Right atrium auricular region (tissue), 2 donors: Measurements from ENCODE around the gene MPPED2. TPM values are rescaled to one million over a fixed set of nuclear protein-coding genes. Genes with fewer than 3 reads are reported as not detected.

Experiments
- DNase-seq: peaks from one replicate; pipeline ENCODE4 v3.0.0-alpha.2; 2019; ENCODE audit warnings: low spot score
- H3K27ac ChIP-seq, 2 donors: fragments of 200-600 bp; sonication (generic); 1 replicate in 1 of 2; 2 replicates in 1 of 2; pipeline ENCODE4 v1.5.1; 2016 to 2019
- H3K27me3 ChIP-seq, 2 donors: fragments of 200-600 bp; sonication (generic); one replicate each; pipeline versions ENCODE4 v1.5.1 to v1.6.0; 2017 to 2019
- H3K36me3 ChIP-seq: fragments of 200-600 bp; sonication (generic); one replicate; pipeline ENCODE4 v1.5.1; 2016
- H3K4me1 ChIP-seq, 2 donors: fragments of 200-600 bp; sonication (generic); one replicate each; pipeline versions ENCODE4 v1.5.1 to v1.6.0; 2017 to 2019
- H3K4me3 ChIP-seq, 2 donors: fragments of 200-600 bp; sonication (generic); 1 replicate in 1 of 2; 2 replicates in 1 of 2; pipeline ENCODE4 v1.5.1; 2017 to 2019; ENCODE audit warnings: mild to moderate bottlenecking in 1 of 2, moderate library complexity in 1 of 2
- H3K9me3 ChIP-seq, 2 donors: fragments of 200-600 bp; sonication (generic); one replicate each; pipeline ENCODE4 v1.5.1; 2019
- CTCF ChIP-seq, 2 donors: fragments of 200-600 bp; sonication (generic); IDR thresholded peaks; one replicate each; pipeline ENCODE4 v1.5.1; 2019; ENCODE audit warnings: antibody characterized with exemption in 2 of 2
- total RNA-seq, 2 donors: library from RNA; depleted of rRNA; stranded (reverse); fragments of >200 nt; gene quantifications; one replicate each; pipeline ENCODE4 v1.1.0, GENCODE V29; 2016

MPPED2 gene
- total RNA-seq, 2 donors from 2014 or later, result 1.1 to 1.6 TPM

- no peak for TF ChIP-seq CTCF (IDR thresholded peaks at IDR 0.05)
- H3K4me3 ChIP-seq, result no peak overlapping the region
- H3K9me3 ChIP-seq, result no peaks in the 10 kb centered on the region
- H3K27me3 ChIP-seq, result no peaks in the 10 kb centered on the region
- no peak overlapping the region for H3K27ac ChIP-seq
- no peaks in the 10 kb centered on the region for H3K36me3 ChIP-seq
- no peaks in the 10 kb centered on the region for H3K4me1 ChIP-seq
- no peak for DNase-seq
Measured at GRCh38 chr11:30521297-30522071, 64.7 kb downstream of the MPPED2 start.

GRCh38 chr11:30513087-30513486 lies 73.1 kb downstream of the MPPED2 start:
- Histone ChIP-seq H3K4me3 (no peak overlapping the region), H3K36me3 (no peaks in the 10 kb centered on the region)
- DNase-seq, result no peak

GRCh38 chr11:30511408-30511807 lies 74.7 kb downstream of the MPPED2 start:
- Histone ChIP-seq H3K9me3 (no peaks in the 10 kb centered on the region), H3K4me3 (no peak overlapping the region), H3K4me1 (no peaks in the 10 kb centered on the region), H3K27ac (no peak overlapping the region), H3K27me3 (no peaks in the 10 kb centered on the region), H3K36me3 (no peaks in the 10 kb centered on the region)
- no peak for DNase-seq
- no peak for TF ChIP-seq CTCF (IDR thresholded peaks at IDR 0.05)

More at GRCh38 chr11:30513087-30513486, 73.1 kb downstream of the MPPED2 start:
- Histone ChIP-seq H3K27me3 (no peaks in the 10 kb centered on the region), H3K4me1 (no peaks in the 10 kb centered on the region), H3K27ac (no peak overlapping the region), H3K9me3 (no peaks in the 10 kb centered on the region)
- no peak for TF ChIP-seq CTCF (IDR thresholded peaks at IDR 0.05)

- H3K36me3 ChIP-seq, result no peaks in the 10 kb centered on the region
- no peak for TF ChIP-seq CTCF (IDR thresholded peaks at IDR 0.05)
- H3K27ac ChIP-seq, result no peak overlapping the region
- no peak overlapping the region for H3K4me3 ChIP-seq
- DNase-seq, result no peak
- no peaks in the 10 kb centered on the region for H3K27me3 ChIP-seq
- no peaks in the 10 kb centered on the region for H3K4me1 ChIP-seq
- H3K9me3 ChIP-seq, result no peaks in the 10 kb centered on the region
Measured at GRCh38 chr11:30510750-30511149, 75.4 kb downstream of the MPPED2 start.

GRCh38 chr11:30509364-30509763 lies 76.8 kb downstream of the MPPED2 start:
- H3K4me1 ChIP-seq, result no peaks in the 10 kb centered on the region
- TF ChIP-seq CTCF (IDR thresholded peaks at IDR 0.05), result no peak
- H3K9me3 ChIP-seq, result no peaks in the 10 kb centered on the region
- no peaks in the 10 kb centered on the region for H3K36me3 ChIP-seq
- no peak for DNase-seq
- H3K4me3 ChIP-seq, result no peak overlapping the region
- no peaks in the 10 kb centered on the region for H3K27me3 ChIP-seq
- no peak overlapping the region for H3K27ac ChIP-seq

GRCh38 chr11:30508594-30508993 lies 77.6 kb downstream of the MPPED2 start:
- H3K27ac ChIP-seq, result no peak overlapping the region
- no peak for DNase-seq
- H3K9me3 ChIP-seq, result no peaks in the 10 kb centered on the region

More at GRCh38 chr11:30508594-30508993, 77.6 kb downstream of the MPPED2 start:
- no peak overlapping the region for H3K4me3 ChIP-seq
- H3K36me3 ChIP-seq, result no peaks in the 10 kb centered on the region
- TF ChIP-seq CTCF (IDR thresholded peaks at IDR 0.05), result no peak
- H3K4me1 ChIP-seq, result no peaks in the 10 kb centered on the region
- H3K27me3 ChIP-seq, result no peaks in the 10 kb centered on the region
